Stimulated activated CD4-positive, alpha-beta T cell treated with anti-CD3 and anti-CD28 coated beads, Interleukin-1b, Interleukin-23, amount 100 ng/mL, for 24 hours (primary cell): ENCODE data around the gene RBMS1.

Experiments used
- DNase-seq, 4 experiments: peaks; one replicate each; pipeline ENCODE4 v3.0.0-alpha.2; 2020; ENCODE audit warnings: low read depth in 4 of 4, low spot score in 1 of 4

RBMS1 gene

DNA sequence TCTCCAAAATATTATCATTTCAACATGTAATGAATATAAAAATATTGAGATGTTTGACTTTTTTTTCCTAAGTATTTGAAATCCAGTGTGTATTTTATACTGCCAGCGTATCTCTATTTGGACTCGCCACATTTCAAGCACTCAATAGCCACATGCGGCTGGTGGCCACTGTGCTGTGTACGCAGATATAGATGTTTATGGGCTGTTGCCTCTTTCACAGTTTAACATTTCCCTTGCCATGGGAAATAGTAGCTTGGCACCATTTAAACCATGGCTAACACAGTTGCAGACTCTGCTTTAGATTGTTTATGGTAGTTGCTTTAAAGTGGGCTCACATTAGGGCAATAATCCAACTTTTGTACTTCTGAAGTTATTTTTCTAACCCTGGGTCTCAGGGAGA is 157.0 kb downstream of the RBMS1 start:
- no peak for DNase-seq

DNA sequence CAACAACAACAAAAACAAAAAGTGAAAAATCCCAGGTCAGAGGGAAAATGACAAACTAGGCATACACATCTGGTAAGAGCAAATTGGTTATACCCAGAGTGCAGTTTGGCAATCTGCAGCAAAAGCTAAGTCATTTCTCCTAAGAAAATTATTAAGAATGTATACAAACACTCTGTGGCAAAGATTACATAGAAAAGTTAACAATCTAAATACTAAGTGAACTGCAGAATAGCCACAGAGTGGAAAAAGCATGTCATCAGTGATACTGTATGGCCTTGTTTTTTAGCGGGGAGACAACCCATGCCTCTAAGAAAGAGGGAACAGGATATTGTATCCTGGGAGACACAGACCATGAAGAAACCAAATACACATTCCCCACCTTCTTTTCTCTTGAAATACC is 157.5 kb downstream of the RBMS1 start:
- no peak for DNase-seq

DNA sequence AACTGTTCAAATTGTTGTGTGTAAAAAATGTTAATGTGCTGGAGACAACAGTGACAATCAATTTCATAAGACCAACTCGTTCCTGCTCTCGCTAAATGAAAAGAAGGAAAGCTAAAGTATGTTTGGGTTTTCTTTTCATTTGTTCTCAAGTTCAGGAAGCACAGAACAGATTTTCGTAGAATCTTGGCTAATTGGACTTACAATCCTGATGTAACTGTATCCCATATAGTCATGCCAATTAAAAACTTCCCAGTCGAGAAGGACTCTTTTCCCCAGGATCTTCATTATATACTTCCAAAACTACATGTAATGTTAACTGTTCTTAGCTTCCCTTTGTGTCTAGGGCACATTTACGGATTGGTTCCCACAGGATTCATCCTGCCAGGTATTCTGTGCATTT is 158.2 kb downstream of the RBMS1 start:
- DNase-seq, result no peak

DNA sequence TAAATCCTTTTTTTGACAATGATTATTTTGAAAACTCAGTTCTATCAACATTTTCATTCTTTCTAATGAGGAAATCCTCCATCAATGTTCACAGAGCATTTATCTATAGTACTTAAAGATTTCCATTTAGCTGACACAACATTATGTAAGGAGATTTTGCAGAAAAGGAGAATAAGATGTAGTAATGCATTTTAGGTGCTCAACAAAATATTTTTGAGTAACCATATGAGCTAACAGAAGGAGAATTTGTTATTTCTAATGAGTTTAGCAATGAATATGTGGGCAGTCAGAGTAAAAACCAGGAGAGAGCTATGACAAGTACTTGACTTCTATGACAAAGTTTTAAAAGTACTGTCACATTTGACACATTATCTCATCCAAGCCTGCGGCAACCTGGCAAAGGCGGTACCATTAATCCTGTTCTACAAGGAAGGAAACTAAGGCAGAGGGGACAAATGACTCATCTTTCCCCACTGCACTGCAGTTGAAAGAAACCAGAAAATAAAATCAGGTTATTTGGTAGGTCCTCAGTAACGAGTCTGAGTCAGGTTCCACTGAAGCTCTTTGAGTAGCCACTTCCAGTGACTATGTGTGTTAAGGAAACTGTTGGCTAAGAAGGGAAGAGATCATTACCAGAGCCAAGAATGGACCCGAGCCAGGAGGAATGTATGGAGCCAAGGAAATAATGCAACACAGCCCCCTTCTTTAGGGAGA is 159.4 kb downstream of the RBMS1 start:
- no peak for DNase-seq

DNA sequence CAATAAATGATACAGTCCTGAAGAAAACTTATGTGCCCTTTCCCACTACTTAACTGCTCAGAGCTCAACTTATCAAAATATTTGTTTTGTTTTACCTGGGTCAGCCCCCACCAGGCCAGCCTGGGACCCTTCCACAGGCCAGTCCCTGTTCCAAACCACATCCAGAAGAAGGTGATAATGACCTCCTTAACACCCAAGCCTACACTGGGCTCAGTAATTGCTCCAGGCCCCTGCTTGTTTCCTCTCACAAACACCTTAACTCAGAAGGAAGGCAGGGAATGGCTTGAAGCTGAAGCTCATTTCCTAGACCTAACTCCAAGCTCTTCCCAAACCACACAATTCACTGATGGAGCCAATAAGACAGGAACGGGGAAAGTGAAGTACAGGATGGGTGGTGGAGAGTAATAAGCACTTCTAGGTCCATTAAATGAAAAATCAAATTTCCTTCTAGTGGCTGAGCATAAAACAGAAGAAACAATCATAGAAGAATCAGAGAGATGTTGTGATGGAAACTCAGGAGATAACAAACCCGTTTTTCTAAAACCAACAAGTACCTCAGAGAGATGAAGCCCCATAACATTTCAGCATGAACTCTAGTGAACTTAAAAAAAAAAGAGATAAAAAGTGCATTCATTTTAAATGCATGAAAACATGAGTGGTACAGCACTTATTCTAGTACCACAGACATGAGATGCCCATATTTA is 160.1 kb downstream of the RBMS1 start:
- DNase-seq, result no peak

DNA sequence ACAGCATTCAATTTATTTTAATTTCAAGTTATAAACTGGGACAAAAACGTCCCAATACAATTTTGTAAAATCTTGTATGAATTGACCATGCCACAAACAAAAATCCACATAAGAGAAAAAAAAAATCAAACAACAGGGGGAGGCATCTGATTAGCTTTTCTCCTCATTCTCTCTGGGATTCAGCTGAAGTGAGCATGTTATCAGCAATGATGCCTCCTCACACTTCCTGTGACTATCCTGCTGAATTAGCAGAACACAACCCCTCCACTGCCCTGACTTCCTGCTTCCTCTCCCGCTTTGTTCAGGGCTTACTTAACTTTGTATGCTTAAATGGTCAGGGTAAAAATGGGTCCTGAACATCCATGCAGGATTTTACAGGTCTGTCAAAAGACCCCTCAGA is 161.3 kb downstream of the RBMS1 start:
- no peak for DNase-seq

DNA sequence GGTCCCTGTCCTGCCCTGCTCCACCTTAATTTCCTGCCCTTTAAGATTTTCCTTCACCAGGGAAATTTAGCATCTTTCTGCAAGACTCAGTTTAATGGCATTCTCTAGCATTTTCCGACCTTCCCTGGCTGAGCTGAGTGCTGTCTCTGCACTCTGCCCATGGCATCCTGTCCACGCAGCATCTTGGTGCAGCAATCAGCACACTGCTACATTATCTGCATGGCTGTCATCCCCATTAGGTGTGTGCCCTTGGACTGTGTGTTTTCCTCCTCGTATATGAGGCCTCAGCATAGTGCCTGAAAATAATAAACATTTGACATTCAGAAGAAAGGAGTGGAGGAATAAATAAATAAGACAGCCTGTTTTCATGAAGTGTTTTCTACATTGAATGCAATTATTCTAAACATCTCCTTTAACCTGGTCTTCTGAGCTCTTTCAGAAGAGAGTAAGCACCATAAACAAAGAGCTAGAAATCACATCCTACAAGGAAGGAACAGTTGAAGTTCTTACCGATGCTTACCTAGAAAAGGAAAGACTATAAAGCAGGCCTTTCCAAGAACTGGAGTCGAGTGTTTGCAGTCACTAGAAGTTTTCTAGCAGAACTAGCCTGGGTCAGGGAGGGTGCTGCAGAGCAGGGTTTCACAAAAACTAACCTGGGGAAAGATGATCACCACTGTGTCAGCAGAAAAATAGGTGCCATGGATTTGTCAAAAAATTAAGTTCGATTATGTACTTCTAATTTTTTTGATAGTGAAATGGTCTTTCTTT is 162.2 kb downstream of the RBMS1 start:
- no peak for DNase-seq

DNA sequence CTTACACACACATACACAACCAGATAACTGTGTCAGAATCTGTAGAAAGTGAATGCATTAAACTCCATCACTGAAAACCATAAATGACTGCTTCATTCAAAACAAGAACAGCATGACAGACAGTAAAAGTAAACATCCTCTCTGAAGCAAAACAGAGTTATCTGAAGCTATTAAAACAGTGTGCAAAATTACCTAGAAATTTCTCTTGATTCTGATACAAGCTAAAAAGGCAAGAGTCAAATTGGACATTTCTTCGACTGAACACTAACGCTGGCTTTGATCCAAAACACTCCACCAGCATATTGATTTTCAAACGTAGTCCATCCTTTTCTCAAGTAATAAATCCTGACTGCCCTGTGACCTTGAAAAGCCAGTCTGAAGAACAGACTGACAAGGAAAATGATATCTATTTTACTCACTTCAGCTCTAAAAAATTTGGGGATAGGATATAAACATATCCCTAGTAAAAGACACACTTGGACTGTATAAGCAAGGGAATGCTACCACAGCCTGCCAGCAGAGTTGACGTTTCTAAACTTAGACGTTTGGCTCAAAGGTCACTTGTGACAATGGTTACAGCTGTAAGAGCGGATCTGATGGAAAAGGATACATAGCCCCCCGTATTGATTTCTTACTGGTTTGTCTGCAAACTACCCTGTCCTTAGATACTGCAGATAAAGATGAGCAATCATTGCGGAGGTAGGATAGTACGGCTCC is 164.6 kb downstream of the RBMS1 start:
- no peak for DNase-seq

DNA sequence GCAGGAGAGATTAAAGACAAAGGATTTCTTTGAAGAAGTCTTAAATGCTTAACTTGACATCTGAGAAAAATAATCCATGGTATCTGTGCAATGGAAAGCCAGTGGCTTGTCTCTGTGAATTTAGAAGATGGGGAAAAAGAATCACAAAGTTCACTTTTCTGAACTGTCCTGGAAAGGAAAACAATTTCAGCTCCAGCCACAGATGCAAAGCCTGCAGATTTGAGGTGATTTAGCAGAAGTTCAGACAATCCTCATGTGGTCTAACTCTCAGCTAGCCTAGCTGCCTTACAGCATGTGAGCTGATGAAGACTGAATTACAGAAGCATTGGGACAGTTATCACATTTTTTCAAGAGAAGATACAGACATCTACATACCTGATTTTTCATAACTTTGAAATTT is 166.8 kb downstream of the RBMS1 start:
- DNase-seq, result no peak

DNA sequence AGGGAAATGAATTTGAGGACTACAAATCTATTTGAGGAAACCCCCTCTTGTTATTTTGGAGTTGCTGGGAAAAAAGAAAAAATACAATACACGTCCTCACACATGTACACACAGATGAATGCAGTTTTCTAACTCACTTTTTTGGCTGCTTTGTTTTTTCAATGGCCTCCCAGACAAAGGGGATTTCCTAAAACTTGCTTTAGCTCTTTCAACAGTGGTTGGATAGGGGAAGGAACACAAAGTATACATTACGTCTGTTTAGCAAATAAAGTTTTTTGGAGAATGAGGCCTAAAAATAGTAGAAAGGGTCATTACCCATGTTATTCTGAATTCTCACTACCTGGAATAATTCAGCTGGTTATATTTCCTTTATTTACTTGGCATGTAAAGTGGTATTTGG is 168.2 kb downstream of the RBMS1 start:
- DNase-seq, result no peak

DNA sequence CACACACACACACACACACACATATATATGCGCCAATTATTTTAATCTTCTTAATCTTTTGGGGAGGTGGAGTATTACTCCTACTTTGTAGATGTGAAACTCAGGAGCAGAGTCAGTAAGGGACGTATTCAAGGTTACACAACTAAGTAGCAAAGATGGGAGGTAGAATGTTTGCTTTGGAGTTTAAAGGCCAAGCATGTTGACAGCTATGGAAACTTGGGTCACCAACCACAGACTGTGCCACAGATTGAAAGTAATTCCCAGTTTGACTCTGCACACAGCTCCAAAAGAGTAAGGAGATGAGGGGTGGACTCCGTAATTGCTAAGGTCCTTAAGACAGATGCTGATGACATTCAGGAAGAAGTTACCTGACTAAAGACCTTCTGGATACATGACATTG is 168.7 kb downstream of the RBMS1 start:
- no peak for DNase-seq

DNA sequence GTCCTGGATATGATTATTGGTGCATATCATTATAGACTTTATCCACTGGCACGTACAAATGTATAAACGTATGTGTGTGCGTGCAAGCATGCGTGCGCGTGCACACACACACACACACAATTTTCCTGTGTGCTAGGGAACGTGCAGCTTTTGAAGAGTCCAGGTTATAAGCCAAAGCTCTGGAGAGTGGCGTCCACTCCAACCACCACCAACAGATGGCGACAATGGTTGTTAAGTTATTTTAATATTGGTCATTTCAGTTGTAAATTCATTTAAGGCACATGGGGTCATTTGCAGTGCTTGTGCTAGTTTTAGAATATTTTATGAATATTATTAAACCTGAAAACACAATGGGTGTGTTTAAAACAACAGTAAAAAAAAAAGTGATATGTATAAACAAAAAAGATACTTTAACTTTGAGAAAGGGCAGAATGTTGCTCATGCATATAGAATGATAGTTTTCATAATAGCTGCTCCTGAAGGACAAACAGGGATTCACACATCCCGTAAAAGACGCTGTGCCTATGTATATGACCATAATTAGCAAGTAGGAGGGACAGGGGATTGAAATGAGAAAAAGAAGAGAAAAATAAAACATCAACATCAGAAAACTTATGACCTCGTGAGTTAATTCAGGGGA is 169.3 kb downstream of the RBMS1 start:
- DNase-seq, result peak in 1 of 4 experiments; percentile 14

DNA sequence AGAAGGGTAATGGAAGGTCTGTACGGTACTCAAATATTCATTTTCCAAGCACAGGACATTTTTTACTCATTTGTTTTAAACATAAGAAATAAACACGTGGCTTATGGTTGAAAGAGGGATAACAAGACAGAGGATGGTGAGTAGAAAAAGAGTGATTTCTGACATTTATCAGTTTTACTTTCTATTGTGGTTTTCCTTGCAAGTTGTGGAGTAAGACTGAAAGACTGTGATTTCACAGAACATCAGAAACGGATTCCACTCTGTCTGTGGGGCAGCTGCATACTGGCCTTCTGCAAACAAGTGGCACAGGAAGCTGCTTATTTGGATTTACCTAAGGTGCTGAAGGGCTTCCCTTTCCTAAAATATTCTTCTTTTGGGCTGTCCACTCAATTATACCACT is 171.3 kb downstream of the RBMS1 start:
- DNase-seq, result no peak

DNA sequence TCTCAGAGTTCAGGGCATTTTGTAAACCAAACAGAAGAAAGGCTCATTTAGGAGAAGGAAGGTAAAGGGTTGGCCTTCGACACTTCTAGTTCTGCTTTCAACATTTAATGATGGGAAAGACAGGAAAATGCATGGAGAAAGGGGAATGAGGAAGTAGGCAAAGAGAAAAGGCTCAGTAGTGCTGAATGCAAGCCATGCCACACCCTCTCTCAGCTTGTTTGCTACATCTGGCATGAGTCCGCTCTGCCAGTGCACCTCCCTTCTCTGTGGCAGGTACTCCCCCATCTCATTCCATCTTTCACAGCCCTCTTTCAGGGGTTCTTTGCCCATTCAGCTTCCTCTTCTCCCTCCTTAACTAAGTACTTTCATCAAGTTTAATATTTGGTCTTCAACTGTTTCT is 172.6 kb downstream of the RBMS1 start:
- DNase-seq, result no peak

DNA sequence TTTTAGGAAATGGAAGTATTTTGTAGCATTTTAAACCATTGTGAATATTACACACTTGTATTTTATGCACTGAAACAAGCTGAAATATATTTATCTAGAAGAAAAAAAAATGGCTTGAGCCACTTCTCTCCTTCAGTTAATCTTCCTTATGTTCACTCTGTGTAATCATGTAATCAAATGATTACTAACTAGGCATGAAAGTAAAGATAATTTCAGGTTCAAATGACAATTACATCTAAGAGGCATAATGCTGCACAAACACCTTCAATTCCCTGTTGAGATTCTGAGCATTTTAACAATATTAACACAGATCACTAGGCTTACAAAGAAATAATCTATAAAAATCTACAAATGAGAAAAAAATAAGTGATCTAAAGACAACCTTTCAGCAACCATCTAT is 173.9 kb downstream of the RBMS1 start:
- no peak for DNase-seq

DNA sequence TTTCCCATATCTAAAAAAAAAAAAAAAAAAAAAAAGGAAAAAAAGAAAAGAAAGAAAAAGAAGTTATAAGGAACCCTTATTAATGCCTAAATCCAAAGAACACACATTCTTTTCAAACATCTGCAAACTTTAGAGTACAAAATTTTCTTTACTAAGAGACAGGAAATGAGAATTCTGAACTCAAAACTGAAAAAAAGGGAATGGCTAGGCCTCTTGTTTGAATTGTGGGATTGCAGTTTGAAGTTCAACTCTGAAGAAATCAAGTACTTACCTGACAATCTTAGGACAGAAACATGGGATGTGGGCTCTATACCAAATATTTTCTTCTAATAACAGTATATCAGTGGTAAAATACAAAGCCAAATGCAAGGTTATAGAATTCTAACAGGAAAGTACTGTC is 175.4 kb downstream of the RBMS1 start:
- DNase-seq, result no peak

DNA sequence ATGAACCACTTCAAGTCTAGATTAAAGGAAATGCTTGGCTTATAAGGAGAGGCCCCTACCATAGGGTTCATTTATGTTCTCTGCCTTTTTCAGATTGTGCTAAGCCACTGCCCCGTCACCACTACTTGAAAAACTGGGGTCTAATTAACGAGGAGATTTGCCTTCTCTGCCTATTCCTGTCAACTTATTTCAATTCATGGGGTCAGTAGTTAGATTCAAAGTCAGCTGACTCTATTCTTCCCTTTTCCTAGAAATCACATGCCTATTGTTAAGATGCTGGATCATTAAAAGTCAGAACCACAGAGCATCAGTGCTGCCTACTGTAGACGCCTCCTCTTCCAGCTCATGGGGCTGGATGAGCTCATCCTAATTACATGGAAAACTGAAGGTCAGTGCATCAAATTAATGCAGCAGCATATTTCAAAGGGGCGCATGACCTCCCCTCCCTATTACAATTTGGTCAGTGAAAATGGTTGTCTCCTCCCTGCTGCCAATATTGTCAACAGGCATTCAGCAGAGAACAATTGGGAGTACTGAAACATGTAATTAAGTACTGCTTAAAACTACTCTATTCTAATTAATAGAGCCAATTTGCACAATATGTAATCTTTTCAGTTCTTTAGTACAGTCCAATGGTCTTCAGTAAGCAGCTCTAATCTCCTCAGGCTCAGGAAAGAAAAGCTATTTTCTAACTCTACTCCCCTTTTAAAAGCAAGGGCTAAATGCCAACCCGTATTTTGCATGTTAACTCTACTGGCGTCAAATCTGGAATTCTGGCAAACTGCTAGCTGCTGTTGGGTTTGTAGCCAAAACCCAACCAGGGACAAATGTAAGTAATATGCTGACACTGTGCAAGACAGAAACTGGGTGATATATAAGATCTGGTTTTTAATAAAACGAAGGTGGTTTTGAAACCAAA is 176.2 kb downstream of the RBMS1 start:
- no peak for DNase-seq

DNA sequence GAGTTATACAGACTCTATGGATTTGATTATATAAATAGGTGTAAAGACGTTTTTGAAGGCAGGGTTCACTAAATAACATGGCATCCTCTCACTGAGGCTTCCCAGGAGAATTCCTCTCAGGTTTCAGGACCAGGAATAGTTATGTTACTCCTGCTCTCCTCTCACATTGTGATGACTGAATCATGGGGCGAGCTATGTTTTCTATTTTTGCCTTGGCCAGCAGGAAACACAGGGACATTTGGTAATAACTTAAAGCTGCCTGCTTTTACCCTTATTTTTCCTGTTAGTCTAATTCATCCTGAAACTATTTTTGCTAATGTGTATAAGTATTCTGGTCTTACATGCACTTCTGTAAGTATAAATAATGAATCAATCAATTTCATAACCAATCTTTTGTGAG is 178.3 kb downstream of the RBMS1 start:
- DNase-seq, result no peak

DNA sequence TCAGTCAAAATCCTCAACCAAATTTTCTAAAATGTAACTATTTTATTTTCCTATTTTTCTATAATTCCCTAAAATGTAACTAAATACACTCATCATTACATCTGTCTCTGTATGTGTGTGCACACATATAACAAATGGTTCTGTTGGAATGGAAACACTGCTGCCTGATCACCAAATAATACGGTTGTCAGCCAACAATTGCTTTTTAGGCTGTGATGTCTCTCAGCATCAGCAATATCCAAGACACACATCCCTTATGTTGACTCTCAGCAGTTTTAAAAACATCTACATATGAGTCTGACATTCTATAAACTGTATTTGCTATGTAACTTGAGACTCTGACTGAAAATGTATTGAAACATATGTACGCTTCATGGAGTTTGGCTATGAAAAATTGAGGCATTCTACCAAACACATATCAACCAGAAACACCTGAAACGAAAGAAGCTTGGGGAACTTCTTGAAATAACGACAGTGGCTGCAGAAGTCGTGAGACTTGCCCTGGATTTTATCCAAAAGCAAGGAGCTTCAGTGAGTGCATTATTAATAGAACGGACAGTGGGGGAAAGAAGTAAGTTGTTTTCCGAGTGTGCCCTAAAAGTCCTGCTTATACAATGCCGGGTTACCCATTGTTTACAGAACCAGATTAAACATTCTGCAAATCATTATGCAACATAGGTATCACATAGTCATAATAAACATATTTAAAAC is 183.3 kb downstream of the RBMS1 start:
- DNase-seq, result no peak
